GM21515 (cell line): ENCODE results near the gene SIPA1.

ENCODE experiments used
- ATAC-seq: cut with Tn5 transposase; IDR thresholded peaks from one replicate; pipeline ENCODE4 v1.9.1; 2021; ENCODE audit not compliant: unreplicated experiment

SIPA1 gene

GRCh38 chr11:65698205-65698604 lies 60.3 kb downstream of the SIPA1 start:
- no peak for ATAC-seq

- ATAC-seq: no peak
Measured at GRCh38 chr11:65699306-65699705, 61.4 kb downstream of the SIPA1 start.

GRCh38 chr11:65700399-65700798 lies 62.5 kb downstream of the SIPA1 start:
- no peak for ATAC-seq
